HG03460 (cell line): Measurements from ENCODE around the gene SEC11A.

Experiments
- ATAC-seq: cut with Tn5 transposase; IDR thresholded peaks from one replicate; pipeline ENCODE4 v1.9.1; 2021; ENCODE audit not compliant: unreplicated experiment

Gene SEC11A

DNA sequence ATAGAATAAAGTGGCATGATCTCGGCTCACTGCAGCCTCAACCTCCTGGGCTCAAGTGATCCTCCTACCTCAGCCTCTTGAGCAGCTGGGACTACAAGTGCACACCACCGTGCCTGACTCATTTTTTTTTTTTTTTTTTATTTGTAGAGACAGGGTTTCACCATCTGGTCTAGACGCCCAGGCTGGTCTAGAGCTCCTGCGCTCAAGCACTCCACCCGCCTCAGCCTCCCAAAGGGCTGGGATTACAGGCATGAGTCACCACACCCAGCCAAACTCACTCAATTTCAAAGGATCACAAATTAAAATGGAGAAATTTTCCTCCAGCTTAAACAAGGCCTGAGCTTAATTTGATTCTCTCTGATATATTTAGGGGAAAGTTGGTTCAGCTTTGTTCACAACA, 30.6 kb downstream of the SEC11A start:
- ATAC-seq, result no peak

DNA sequence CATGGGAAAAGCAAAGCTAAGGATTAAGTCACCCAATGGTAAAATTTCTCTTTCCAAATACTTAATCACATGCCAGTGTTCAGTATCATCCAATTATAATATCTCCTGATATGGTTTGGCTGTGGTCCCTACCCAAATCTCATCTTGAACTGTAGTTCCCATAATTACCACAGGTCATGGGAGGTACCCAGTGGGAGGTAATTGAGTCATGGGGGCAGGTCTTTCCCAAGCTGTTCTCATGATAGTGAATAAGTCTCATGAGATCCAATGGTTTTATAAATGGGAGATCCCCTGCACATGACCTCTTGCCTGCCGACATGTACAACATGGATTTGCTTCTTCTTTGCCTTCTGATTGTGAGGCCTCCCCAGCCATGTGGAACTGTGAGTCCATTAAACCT, 31.8 kb downstream of the SEC11A start:
- no peak for ATAC-seq

DNA sequence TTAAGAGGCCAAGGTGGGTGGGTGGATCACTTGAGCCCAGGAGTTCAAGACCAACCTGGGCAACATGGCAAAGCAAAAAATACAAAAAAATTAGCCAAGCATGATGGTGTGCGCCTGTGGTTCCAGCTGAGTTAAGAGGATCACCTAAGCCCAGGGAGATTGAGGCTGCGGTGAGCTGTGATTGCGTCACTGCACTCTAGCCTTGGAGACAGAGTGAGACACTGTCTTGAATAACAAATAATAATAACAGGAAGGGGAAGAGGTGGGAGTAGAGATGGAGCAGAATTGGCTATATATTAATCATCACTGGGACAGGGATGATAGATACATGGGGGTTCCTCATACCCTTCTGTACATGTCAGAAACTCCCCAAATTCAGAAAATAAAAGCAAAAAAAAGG, 34.1 kb downstream of the SEC11A start:
- ATAC-seq, result peak; percentile 50

DNA sequence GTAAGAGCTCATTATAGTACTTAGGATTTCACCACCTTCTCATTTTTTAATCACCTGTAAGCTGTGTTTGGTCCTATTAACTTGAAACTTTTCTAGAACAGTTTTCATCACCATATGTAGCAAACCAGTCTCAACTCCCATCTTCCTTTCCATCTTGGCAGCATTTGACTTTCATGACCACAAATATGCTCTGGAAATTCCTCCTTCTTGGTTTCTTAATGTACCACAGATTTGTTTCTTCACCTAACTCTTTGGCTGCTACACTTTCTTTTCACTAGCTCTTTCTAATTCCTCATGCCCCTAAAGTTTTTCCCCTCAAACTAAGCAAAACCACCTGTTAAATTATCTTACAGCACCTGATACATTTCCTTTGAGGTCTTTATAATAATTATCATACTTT, 44.7 kb downstream of the SEC11A start:
- no peak for ATAC-seq

DNA sequence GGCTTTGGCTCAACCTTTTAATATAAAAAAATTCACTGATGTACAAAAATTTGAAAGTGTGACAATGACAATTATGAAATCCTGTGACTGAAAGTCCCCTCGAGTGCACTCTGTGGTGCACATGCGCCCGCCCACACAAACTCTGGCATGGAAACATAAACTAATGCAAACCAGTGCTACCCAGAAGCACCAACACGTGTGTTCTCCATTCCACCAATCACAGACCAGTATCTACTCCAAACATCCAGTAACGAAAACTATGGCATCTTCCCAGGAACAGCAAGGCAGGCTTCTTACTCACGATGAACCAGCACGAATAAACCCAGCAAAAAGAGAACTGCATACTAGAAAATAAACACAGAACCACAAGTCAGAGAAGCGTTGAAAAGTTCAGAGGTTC, 46.2 kb downstream of the SEC11A start:
- no peak for ATAC-seq

DNA sequence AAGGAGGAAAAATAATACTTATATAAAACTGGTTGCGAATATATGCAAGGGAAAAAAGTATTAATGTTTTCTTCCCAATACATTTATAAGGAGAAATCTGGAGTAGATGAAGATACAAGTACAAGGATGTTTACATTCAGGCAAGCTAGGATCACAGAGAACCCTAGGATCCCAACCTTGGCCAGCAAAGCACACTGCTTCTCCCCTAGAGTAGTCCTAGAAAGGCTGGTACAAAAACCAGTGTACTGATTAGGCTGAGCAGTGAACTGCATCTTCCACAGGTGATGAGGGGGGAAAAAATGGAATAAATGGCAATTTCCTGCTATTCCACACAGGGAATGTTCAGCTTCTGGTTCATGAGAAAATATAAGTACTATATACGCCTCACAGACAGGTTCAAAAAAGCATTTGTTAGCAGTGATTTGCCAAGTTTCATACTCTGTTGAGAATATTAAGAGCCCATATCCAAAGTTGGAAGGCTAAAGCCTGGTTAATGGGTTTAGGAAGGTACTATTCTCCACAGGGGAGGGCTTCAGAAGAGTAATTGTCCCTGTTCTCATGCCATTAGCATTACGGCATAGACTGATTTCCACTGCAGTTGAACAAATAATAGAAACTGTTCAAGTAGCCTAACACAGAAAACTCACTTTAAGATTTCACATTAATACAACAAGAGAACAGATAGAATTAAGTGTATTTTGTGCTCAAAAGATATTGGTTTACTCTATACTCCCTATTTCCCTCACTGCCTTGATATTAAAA, 47.5 kb downstream of the SEC11A start:
- no peak for ATAC-seq

DNA sequence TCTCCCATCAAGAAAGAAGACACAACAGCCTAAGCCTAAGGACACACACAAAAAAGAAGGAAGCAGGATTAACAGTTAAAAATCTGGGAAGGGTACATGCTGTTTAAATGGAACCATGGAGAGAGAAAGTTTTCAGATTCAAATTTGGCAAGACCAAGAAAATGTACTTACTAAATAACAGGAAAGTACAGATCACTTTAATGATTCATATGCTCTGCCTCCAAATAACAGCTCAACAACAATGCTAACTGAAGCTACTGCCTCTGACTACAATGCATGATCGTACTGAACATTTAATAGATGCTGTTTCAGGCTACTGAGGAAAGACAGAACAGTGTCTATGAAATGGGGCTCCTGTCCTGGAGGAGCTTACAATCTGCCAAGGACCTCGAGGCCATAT, 49.6 kb downstream of the SEC11A start:
- no peak for ATAC-seq

DNA sequence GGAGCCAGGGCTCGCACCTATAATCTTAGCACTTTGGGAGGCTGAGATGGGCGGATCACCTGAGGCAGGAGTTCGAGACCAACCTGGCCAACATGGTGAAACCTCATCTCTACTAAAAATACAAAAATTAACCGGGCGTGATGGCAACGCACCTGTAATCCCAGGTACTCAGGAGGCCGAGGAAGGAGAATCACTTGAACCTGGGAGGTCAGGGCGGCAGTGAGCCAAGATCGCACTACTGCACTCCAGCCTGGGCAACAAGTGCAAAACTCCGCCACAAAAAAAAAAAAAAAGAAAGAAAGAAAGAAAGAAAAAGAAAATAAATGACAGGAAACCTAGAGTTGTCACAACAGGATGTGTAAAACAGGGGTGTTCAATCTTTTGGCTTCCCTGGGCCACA, 54.9 kb downstream of the SEC11A start:
- ATAC-seq, result no peak

DNA sequence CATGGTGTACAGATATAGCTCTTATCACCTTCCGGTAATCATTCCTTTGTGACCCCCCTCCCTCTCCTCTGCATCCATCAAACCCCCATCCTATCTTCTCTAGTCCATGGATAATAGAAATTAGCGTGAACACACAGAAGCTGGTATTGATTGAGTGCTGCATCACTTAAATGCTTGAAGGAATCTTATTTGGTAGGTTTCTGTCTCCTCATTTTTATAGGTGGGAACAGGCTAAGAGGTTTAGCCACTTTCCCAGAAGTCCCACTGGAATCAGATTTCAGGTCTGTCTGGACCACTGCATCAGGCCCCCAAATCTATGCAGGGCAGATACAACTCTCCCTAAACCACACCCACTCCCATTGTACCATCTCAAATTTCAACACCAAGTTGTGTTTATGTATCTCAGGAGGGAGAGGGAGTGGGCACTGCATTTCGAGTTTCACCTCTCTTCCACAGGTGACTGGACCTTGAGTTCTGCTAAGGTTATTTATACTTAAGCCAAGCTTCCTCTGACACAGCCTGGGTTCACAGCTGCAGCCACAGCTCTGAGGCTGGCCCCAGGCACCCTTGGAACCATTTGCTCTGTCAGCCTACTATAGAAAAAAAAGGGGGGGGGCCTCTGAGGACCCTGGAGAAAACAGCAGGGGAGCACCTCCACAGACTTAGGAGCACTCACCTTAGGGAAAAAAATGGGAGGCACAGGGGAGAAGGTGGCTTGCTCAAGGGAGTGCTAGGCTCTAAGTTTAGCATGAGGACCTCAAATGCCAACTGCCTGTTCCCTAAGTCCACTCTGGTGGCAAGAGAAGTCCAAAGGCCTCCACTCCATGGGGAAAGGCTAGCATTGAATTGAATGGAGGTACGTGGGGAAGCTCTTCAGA, 55.8 kb downstream of the SEC11A start:
- ATAC-seq, result no peak

DNA sequence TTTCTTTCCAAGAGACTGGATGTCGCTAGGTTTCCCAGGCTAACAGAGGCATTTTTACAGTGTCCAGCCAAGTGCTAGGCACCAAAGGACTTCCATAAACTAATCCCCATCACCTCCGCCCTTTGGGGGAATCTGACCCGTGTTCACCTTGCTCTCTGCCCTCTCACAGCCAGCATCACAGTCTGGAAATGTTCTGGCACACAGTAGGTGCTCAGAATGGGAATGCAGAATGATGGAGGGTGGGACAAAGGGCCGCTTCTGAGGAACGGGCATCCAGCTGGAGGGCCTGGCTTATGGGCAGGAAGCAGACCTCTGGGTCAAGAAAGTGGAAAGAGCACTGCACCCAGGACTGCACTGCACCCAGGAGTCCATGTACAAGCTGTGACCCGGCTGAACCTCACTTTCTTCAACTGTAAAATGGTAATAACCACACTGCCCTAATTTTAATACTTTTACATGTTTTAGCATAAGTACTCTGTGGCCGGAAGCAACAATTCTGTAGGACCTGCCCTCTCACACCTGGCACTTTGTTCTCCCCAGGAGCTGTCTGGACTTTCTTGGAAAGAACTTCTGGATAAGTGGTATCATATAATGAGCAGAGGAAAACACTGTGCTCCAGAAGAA, 57.0 kb downstream of the SEC11A start:
- ATAC-seq, result no peak

DNA sequence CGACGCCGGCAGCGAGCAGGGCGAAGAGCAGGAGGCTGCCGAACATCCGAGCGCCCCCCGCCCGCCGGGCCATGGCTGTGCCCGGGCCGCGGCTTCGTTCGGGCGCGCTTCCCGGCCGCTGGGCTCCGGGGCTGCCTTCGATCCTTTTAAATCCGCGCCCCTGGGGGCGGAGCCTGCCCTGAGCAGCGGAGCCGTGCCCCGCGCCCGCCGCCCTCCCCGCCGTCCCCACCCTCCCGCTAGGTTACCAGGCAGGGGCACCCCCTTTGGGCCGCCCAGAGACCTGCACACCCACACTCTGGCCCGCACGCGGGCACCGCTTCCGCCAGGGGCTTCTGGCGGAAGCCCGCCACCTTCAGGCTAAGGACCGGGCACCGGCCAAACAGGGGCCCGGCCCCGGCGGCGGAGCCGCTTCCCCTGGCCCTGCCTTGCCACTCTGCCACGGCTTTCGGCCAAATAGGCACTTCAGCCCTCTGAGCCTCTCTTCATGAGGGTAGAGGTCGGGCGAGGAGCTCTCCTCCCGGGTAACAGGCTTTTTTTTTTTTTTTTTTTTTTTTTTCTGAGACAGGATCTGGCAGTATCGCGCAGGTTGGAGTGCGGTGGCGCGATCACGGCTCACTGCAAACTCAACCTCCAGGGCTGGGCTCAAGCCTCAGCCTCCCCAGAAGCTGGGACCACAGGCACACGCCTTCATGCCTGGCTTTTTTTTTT, 57.7 kb downstream of the SEC11A start, which contains the start of gene NMB:
NMB (minus strand) TSS at position 120 of the 708 bp plus-strand sequence; CDS start at position 73, 47 bp downstream.
- ATAC-seq, result peak; percentile 54

DNA sequence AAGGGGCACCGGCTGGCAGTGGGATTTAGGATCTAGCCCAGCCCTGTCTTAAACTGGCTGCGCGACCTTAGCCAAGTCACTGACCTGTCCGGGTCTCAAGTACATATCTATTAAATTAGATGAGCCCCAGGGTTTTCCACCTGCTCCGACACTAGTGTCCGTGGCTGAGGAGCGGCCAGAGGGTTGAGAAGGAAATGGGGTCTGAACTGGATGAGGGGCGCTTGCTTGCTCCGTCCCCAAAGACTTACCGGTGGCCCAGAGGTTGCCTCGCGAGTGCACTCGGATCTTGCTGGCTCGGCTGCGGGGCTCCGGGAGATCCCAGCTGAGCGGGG, 58.2 kb downstream of the SEC11A start:
- no peak for ATAC-seq

DNA sequence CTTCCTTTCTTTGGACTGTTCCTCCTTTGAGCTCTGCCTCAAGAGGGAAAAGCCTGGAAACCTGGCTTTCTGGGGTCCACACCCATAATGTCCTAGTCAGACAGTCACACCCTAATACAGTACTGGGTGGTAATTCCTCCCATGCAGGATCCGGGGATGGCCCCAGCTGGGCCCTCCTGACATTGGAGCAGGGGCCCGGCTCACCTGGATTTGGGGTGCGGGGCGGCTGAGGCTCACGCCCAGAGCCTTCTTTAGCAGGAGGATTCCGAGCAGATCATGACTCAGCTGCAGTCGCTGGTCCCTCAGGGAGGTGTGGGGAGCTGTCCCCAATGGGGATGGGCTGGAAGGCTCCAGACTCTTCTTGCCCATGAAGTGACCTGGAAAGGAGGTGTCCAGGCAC, 59.0 kb downstream of the SEC11A start:
- ATAC-seq, result no peak

DNA sequence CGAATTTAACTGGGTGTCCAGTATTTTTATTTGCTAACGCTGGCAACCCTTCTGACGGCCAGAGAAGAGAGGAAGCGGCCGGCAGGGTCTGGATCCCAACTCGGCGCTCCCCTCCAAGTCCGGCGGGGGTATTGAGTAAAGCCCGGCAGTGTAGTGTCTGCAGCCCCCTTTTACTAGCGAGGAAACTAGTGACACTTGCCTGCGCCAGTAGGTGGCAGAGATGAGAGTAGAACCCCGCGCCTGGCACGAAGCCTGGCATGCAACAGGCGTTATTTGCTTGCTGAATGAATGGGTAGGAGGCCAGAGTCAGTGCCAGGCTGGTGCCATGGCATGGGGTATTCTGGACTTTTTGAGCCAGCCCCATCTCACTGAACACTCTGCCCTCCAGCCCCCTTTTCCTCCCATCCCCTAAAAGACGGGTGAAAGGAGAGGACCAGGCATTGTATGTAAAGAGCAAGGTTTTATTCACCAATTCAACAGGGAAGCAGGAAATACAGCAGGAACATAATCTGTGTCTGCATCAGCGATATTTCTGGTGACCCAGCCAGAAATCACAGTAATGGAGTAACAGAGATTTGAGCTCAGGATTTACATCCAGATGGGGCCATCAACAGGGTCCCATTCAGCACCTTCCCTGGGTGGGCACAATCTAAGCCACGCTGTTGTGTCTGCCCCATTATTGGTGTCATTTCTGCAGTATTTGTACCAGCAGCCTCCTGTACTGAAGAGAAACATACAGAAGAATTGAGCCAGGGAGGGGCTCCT, 61.1 kb downstream of the SEC11A start:
- peak; percentile 42 for ATAC-seq

DNA sequence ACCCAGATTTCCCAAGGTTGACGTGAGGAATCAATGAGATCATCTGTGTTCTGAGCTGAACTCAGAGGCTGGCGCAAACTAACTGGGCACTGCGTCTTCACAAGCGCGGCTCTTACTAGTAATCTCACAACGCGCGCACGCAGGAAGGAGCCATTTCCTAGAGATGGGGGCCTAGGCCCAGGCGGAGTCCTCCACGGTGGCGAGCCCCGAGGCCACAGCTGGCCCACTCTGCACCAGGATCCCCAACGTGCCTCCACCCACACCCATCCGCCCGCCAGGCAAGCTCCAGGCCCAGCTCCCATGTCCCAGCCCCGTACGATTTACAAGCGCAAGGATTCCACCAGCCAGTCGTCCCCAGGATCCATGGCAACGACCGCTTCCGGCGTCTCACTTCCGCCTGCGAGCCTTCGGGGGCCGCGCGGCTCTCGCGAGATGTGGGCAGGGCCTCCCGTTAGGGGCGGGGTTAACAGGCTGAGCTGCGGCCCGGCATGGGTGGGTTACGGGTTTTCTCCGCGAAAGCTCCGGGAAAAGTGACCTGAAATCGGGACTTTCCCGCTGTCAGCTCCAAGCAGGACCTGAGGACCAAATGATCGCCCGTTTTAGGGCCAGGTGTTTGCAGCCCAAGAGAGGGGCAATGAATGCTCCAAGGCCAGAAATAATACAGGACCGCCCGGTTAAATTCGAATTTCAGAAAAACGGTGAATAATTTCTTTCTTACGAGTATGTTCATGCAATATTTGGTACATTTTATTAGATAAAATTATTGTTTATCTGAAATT, 61.8 kb downstream of the SEC11A start, which contains the start of gene WDR73:
WDR73 (minus strand) TSS at position 374 of the 779 bp plus-strand sequence; CDS start at position 365, 9 bp downstream.
- ATAC-seq, result peak; percentile 82

DNA sequence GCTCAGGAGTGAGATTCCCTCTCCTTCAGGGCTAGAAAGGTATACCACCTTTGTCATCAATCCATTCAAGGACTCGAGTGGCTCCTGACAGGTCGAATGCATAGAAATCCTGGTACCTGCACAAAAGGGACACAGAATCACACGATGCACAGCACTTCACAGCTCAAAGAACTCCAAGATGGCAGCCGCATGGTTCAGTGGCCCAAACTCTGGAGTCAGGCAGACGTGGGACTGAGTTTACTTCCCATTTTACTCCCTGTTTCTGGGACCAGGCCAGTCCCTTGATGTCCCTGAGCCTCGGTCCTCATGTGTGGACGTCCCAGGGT, 62.4 kb downstream of the SEC11A start:
- ATAC-seq, result no peak

DNA sequence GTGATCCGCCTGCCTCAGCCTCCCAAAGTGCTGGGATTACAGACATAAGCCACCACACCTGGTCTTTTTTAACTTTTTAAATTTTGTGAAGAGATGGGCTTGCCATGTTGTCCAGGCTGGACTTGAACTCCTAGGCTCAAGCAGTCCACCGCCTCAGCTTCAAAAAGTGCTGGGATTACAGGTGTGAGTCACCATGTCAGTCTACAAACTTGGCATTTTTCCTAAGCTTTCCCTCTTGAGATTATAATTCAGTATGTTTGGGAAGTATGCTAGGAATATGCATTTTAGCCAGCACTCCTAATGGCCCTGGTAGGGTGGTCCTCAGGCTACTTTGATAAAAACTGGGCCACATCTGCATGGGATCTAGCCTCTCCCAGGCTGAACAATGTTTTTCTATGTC, 66.2 kb downstream of the SEC11A start:
- no peak for ATAC-seq

DNA sequence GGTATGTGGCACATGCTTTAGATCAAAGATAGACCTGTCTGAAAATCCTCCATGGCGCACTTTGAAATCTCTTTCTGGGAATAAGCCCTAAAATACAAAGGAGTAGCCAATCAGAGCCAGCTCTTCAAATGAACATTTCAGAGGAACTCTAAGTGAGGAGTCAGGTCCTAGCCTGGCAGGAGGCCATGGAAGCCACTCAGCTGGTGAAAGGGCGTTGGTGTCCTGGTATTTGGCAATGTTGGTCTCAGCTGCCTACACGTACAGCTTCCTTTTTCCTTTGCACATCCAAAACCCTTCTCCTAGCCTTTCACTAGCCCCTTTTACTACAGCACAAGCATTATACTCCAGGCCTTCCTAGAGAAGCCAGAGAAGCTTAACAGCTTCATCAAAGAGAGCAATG, 67.4 kb downstream of the SEC11A start:
- no peak for ATAC-seq

DNA sequence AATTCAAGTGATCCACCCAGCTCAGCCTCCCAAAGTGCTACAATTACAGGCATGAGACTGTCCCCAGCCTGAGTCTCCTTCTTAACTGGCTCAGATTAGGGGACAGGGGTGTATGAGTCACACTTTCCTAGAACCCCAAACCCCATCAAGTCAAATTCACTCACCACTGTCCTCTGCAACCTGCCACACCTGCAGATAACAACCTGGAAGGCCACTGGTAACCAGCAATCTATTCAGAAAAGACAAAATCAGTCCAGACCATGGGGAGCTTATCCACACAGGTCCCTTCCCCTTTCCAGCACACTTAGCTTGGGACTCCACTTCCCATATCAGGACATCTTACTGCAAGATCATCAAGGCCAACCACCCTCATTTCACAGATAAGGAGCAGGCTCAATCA, 68.2 kb downstream of the SEC11A start:
- no peak for ATAC-seq

DNA sequence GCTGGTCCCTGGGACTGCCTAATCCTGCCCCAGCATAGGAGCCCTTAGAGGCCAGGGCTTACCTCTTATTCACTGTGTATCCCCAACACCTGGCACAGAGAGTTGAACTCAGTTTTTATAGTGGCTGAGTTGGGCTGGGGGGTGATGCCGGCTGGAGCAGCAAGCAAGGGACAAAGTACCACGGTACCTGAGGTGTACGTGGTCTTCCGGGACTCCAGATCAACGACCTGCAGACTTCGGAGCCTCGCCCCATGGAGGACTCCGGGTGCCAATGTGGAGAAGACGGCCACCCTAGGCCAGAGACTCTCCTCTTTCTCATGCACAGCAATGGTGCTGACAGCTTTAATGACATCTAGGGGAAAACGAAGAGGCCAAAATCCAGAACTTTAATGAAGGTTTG, 69.9 kb downstream of the SEC11A start:
- ATAC-seq, result no peak
